HL-60 (cell line): ENCODE results near the gene OPN1MW.
"Not testable (repeated sequence)": the region's sequence is repeated elsewhere in the genome, so short reads cannot be mapped to it uniquely, and the experiment has no call there.

ENCODE experiments used
- CTCF ChIP-seq: IDR thresholded peaks from one replicate; pipeline ENCODE4 v1.5.1; 2011; ENCODE audit warnings: low read length, control low read depth, inconsistent platforms; ENCODE audit not compliant: insufficient read depth
- GABPA ChIP-seq: IDR thresholded peaks from 2 replicates; pipeline ENCODE4 v1.6.1; 2012; ENCODE audit warnings: low read depth
- POLR2AphosphoS5 ChIP-seq: IDR thresholded peaks from 2 replicates; pipeline ENCODE4 v1.6.1; 2012; ENCODE audit warnings: low read depth
- SPI1 ChIP-seq: IDR thresholded peaks from 2 replicates; pipeline ENCODE4 v1.6.1; 2012; ENCODE audit warnings: low read depth, mild to moderate bottlenecking, borderline replicate concordance
- TF ChIP-seq, protein P1 (sequence below): IDR thresholded peaks from 2 replicates; pipeline ENCODE4 v1.6.1; 2012; ENCODE audit warnings: low read depth; ENCODE audit not compliant: insufficient replicate concordance

DNA sequence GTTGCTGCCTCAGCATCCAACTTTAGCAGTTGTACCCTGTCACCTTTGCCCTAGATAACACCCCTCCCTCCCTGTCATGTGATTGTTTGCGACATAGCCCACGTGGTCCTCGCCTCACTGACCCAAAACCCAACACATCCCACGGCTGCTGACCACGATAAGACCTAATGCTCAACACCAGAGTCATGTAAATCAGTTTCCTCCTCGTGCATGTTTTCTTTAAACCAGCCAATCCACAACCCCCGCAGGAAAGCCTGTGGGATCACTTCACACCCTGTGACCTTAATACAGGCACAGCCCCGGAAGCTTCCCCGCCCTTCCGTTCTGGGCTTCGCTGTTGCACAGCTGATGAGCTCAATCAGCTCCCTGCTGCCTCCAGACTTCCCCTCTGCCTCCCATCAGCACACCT, 9.9 kb upstream of the OPN1MW start:
- TF ChIP-seq CTCF, POLR2AphosphoS5, GABPA, SPI1: not testable (repeated sequence)
- TF ChIP-seq, protein P1, sequence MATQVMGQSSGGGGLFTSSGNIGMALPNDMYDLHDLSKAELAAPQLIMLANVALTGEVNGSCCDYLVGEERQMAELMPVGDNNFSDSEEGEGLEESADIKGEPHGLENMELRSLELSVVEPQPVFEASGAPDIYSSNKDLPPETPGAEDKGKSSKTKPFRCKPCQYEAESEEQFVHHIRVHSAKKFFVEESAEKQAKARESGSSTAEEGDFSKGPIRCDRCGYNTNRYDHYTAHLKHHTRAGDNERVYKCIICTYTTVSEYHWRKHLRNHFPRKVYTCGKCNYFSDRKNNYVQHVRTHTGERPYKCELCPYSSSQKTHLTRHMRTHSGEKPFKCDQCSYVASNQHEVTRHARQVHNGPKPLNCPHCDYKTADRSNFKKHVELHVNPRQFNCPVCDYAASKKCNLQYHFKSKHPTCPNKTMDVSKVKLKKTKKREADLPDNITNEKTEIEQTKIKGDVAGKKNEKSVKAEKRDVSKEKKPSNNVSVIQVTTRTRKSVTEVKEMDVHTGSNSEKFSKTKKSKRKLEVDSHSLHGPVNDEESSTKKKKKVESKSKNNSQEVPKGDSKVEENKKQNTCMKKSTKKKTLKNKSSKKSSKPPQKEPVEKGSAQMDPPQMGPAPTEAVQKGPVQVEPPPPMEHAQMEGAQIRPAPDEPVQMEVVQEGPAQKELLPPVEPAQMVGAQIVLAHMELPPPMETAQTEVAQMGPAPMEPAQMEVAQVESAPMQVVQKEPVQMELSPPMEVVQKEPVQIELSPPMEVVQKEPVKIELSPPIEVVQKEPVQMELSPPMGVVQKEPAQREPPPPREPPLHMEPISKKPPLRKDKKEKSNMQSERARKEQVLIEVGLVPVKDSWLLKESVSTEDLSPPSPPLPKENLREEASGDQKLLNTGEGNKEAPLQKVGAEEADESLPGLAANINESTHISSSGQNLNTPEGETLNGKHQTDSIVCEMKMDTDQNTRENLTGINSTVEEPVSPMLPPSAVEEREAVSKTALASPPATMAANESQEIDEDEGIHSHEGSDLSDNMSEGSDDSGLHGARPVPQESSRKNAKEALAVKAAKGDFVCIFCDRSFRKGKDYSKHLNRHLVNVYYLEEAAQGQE: not testable (repeated sequence)
